Jurkat, Clone E6-1 (cell line): ENCODE data around the gene ANO2.

Source experiments
- DNase-seq: peaks from one replicate; pipeline ENCODE4 v3.0.0-alpha.2; 2011; ENCODE audit warnings: low read depth, low spot score
- H3K4me3 ChIP-seq: 2 replicates; pipeline ENCODE4 v1.5.1; 2011; ENCODE audit warnings: mild to moderate bottlenecking, low read length, control low read depth, moderate library complexity

The ANO2 gene

GRCh38 chr12:5966486-5967095, 21.5 kb upstream of the ANO2 start:
- no peak overlapping the region for H3K4me3 ChIP-seq
- no peak for DNase-seq

GRCh38 chr12:5965950-5966383, 20.9 kb upstream of the ANO2 start:
- H3K4me3 ChIP-seq, result no peak overlapping the region
- no peak for DNase-seq

- no peak overlapping the region for H3K4me3 ChIP-seq
- no peak for DNase-seq
Observed at GRCh38 chr12:5964913-5965900, 20.1 kb upstream of the ANO2 start.

GRCh38 chr12:5963515-5963914, 18.5 kb upstream of the ANO2 start:
- H3K4me3 ChIP-seq, result no peak overlapping the region
- DNase-seq, result no peak

- no peak for DNase-seq
- no peak overlapping the region for H3K4me3 ChIP-seq
Observed at GRCh38 chr12:5960783-5961182, 15.7 kb upstream of the ANO2 start.

- no peak overlapping the region for H3K4me3 ChIP-seq
- no peak for DNase-seq
Observed at GRCh38 chr12:5956987-5957386, 11.9 kb upstream of the ANO2 start.

- peak; percentile 12 for DNase-seq
- no peak overlapping the region for H3K4me3 ChIP-seq
Observed at GRCh38 chr12:5954661-5955060, 9.6 kb upstream of the ANO2 start.

- no peak overlapping the region for H3K4me3 ChIP-seq
- no peak for DNase-seq
Observed at GRCh38 chr12:5953835-5954586, 9.0 kb upstream of the ANO2 start.

- H3K4me3 ChIP-seq, result no peak overlapping the region
- DNase-seq, result no peak
Observed at GRCh38 chr12:5952031-5952430, 7.0 kb upstream of the ANO2 start.

- no peak for DNase-seq
- no peak overlapping the region for H3K4me3 ChIP-seq
Observed at GRCh38 chr12:5948696-5949095, 3.6 kb upstream of the ANO2 start.

- DNase-seq, result no peak
- H3K4me3 ChIP-seq, result no peak overlapping the region
Observed at GRCh38 chr12:5947006-5947405, 1.9 kb upstream of the ANO2 start.

GRCh38 chr12:5946388-5946787, 1.3 kb upstream of the ANO2 start:
- no peak overlapping the region for H3K4me3 ChIP-seq
- no peak for DNase-seq

GRCh38 chr12:5944688-5945070, 380 bp downstream of the ANO2 start:
- DNase-seq, result no peak
- no peak overlapping the region for H3K4me3 ChIP-seq

GRCh38 chr12:5944053-5944452, 1.0 kb downstream of the ANO2 start:
- no peak for DNase-seq
- no peak overlapping the region for H3K4me3 ChIP-seq

- H3K4me3 ChIP-seq, result no peak overlapping the region
- DNase-seq, result no peak
Observed at GRCh38 chr12:5941907-5942306, 3.2 kb downstream of the ANO2 start.

GRCh38 chr12:5927732-5928516, 17.1 kb downstream of the ANO2 start:
- no peak for DNase-seq
- no peak overlapping the region for H3K4me3 ChIP-seq

GRCh38 chr12:5925646-5926045, 19.4 kb downstream of the ANO2 start:
- DNase-seq, result no peak
- H3K4me3 ChIP-seq, result no peak overlapping the region

GRCh38 chr12:5924342-5924741, 20.7 kb downstream of the ANO2 start:
- DNase-seq, result no peak

GRCh38 chr12:5923751-5924150, 21.3 kb downstream of the ANO2 start:
- H3K4me3 ChIP-seq, result no peak overlapping the region
- DNase-seq, result no peak

More at GRCh38 chr12:5924342-5924741, 20.7 kb downstream of the ANO2 start:
- H3K4me3 ChIP-seq, result no peak overlapping the region
